Lung (tissue), 12 donors: ENCODE data around the gene APPL2. TPM values are rescaled to one million over a fixed set of nuclear protein-coding genes. Genes with fewer than 3 reads are reported as not detected.

Source experiments
- ATAC-seq: fragments of 200-7000 bp; cut with Tn5 transposase; one replicate; pipeline ENCODE4 v1.9.1; 2020; ENCODE audit warnings: moderate number of reproducible peaks; ENCODE audit not compliant: insufficient read depth, low FRiP score
- DNase-seq, 3 donors: peaks; one replicate each; pipeline ENCODE4 v3.0.0-alpha.2; 2013 to 2017
- H3K27ac ChIP-seq, 2 donors: one replicate each; pipeline ENCODE4 v1.5.1; 2013; ENCODE audit warnings: mild to moderate bottlenecking in 2 of 2, moderate library complexity in 2 of 2, control low read depth in 1 of 2, inconsistent platforms in 1 of 2, low read depth in 1 of 2, low read length in 1 of 2
- H3K27me3 ChIP-seq, 3 donors: one replicate each; pipeline ENCODE4 v1.5.1; 2013; ENCODE audit warnings: low read length in 2 of 3; ENCODE audit not compliant: control insufficient read depth in 3 of 3, insufficient read depth in 3 of 3
- H3K36me3 ChIP-seq, 4 donors: one replicate each; pipeline ENCODE4 v1.5.1; 2013; ENCODE audit warnings: low read length in 4 of 4, mild to moderate bottlenecking in 1 of 4, moderate library complexity in 1 of 4; ENCODE audit not compliant: control insufficient read depth in 4 of 4, insufficient read depth in 4 of 4
- H3K4me1 ChIP-seq, 5 donors: one replicate each; pipeline ENCODE4 v1.5.1; 2013; ENCODE audit warnings: low read length in 5 of 5, mild to moderate bottlenecking in 2 of 5, moderate library complexity in 1 of 5; ENCODE audit not compliant: control insufficient read depth in 5 of 5, insufficient read depth in 5 of 5
- H3K4me3 ChIP-seq: one replicate; pipeline ENCODE4 v1.5.1; 2013; ENCODE audit warnings: mild to moderate bottlenecking, control low read depth, moderate library complexity
- H3K9ac ChIP-seq, 2 donors: one replicate each; pipeline ENCODE4 v1.5.1; 2013; ENCODE audit warnings: low read length in 2 of 2, control low read depth in 1 of 2; ENCODE audit not compliant: insufficient read depth in 1 of 2
- H3K9me3 ChIP-seq, 4 donors: one replicate each; pipeline ENCODE4 v1.5.1; 2013; ENCODE audit warnings: low read length in 3 of 4, mild to moderate bottlenecking in 1 of 4, moderate library complexity in 1 of 4; ENCODE audit not compliant: control insufficient read depth in 4 of 4, insufficient read depth in 3 of 4
- CTCF ChIP-seq: IDR thresholded peaks from 2 replicates; pipeline ENCODE4 v1.5.1; 2012; ENCODE audit warnings: mild to moderate bottlenecking; ENCODE audit errors: control extremely low read depth, extremely low read depth
- WGBS, 2 donors: extraction: QIAGEN DNeasy Blood & Tissue Kit; methylation state at CpG; one replicate each; pipeline ENCODE4 v1.1.7; 2013; 5-methylcytosine and 5-hydroxymethylcytosine counted together
- polyA plus RNA-seq, 2 donors: library from polyadenylated mRNA; stranded (reverse); fragments of 200-250 nt; gene quantifications; one replicate each; pipeline ENCODE4 v1.2.1, GENCODE V29; 2013
- total RNA-seq, 2 donors: library from RNA; depleted of rRNA in 1 of 2; stranded (reverse); fragments of >200 nt in 1 of 2; gene quantifications; one replicate each; pipeline ENCODE4 v1.2.1, GENCODE V29; 2014 to 2021
- donor health status: control.
- donor health status: control.
- donor health status: Bipolar disorder and iron deficiency.
- donor health status: healthy.
- donor health status: DM: yes; HTN: yes; CAD: no.

APPL2 gene
- total and polyA plus RNA-seq, 4 donors = 11.8 to 89.5 (median 26.5) TPM

- H3K9me3 ChIP-seq = no peaks in the 10 kb centered on the region
- TF ChIP-seq CTCF = no peak
- ATAC-seq (no peak), DNase-seq (no peak)
- no peaks in the 10 kb centered on the region for H3K27me3 ChIP-seq
- H3K4me3 ChIP-seq = no peak overlapping the region
- no peak overlapping the region for H3K27ac ChIP-seq
- no peak overlapping the region for H3K9ac ChIP-seq
- no peaks in the 10 kb centered on the region for H3K4me1 ChIP-seq
- peaks cover 10 to 24% (median 20%) of the 10 kb centered on the region in 4 donors for H3K36me3 ChIP-seq
- 94 to 96% methylated on average over 3 of the region's 3 CpGs for WGBS, 2 donors
Measured at GRCh38 chr12:105170139-105170538, 65.8 kb downstream of the APPL2 start.

- H3K27me3 ChIP-seq = no peaks in the 10 kb centered on the region
- no peak overlapping the region for H3K4me3 ChIP-seq
- no peaks in the 10 kb centered on the region for H3K9me3 ChIP-seq
- no peak for ATAC-seq
- DNase-seq = no peak
- no peak overlapping the region for H3K27ac ChIP-seq
- peaks cover 13 to 32% (median 22%) of the 10 kb centered on the region in 4 donors for H3K36me3 ChIP-seq
- no peak for TF ChIP-seq CTCF
- H3K4me1 ChIP-seq = no peaks in the 10 kb centered on the region
- H3K9ac ChIP-seq = no peak overlapping the region
Measured at GRCh38 chr12:105168006-105168405, 68.0 kb downstream of the APPL2 start.

- no peaks in the 10 kb centered on the region for H3K27me3 ChIP-seq
- H3K27ac ChIP-seq = no peak overlapping the region
- TF ChIP-seq CTCF = no peak
- DNase-seq = no peak
- no peaks in the 10 kb centered on the region for H3K9me3 ChIP-seq
- H3K9ac ChIP-seq = no peak overlapping the region
- H3K4me3 ChIP-seq = no peak overlapping the region
- no peak for ATAC-seq
- H3K4me1 ChIP-seq = no peaks in the 10 kb centered on the region
- H3K36me3 ChIP-seq = peaks cover 13 to 32% (median 23%) of the 10 kb centered on the region in 4 donors
Measured at GRCh38 chr12:105167346-105167745, 68.6 kb downstream of the APPL2 start.

GRCh38 chr12:105166736-105167135, 69.2 kb downstream of the APPL2 start:
- 36 to 66% methylated on average over 1 of the region's 1 CpG for WGBS, 2 donors
- H3K27ac ChIP-seq = no peak overlapping the region
- no peak for DNase-seq
- no peak overlapping the region for H3K9ac ChIP-seq
- ATAC-seq = no peak
- H3K4me1 ChIP-seq = no peaks in the 10 kb centered on the region
- H3K27me3 ChIP-seq = no peaks in the 10 kb centered on the region
- no peak overlapping the region for H3K4me3 ChIP-seq
- no peak for TF ChIP-seq CTCF
- no peaks in the 10 kb centered on the region for H3K9me3 ChIP-seq
- H3K36me3 ChIP-seq = peaks cover 13 to 36% (median 21%) of the 10 kb centered on the region in 4 donors
